Endothelial cell of umbilical vein (primary cell): ENCODE measurements around the gene TMOD2.
"Not testable (repeated sequence)": the region's sequence is repeated elsewhere in the genome, so short reads cannot be mapped to it uniquely, and the experiment has no call there.

Source experiments
- EZH2 ChIP-seq: IDR thresholded peaks from 2 replicates; pipeline ENCODE4 v1.6.1; 2012; ENCODE audit warnings: borderline replicate concordance, low read depth, mild to moderate bottlenecking, moderate library complexity, low read length, inconsistent platforms; ENCODE audit not compliant: severe bottlenecking
- GATA2 ChIP-seq: IDR thresholded peaks from 2 replicates; pipeline ENCODE4 v1.7.0; 2011; ENCODE audit warnings: low read depth, mild to moderate bottlenecking, moderate library complexity, mixed read lengths, low read length; ENCODE audit not compliant: insufficient read length, insufficient read depth
- JUN ChIP-seq: IDR thresholded peaks from 2 replicates; pipeline ENCODE4 v1.6.1; 2011; ENCODE audit warnings: borderline replicate concordance, low read depth; ENCODE audit not compliant: insufficient read length, insufficient read depth
- MYC ChIP-seq: IDR thresholded peaks from one replicate; pipeline ENCODE4 v1.6.1; 2011; ENCODE audit warnings: mild to moderate bottlenecking, low read depth, low read length
- POLR2A ChIP-seq: IDR thresholded peaks from 2 replicates; pipeline ENCODE4 v1.6.1; 2012; ENCODE audit warnings: low read depth, mild to moderate bottlenecking, control low read depth, low read length
- POLR2AphosphoS5 ChIP-seq: IDR thresholded peaks from 2 replicates; pipeline ENCODE4 v1.6.1; 2012; ENCODE audit warnings: low read depth, mild to moderate bottlenecking, control low read depth, low read length, moderate library complexity; ENCODE audit not compliant: insufficient read depth
- TF ChIP-seq, protein P1 (sequence below), 2 donors: IDR thresholded peaks; 1 replicate in 1 of 2; 2 replicates in 1 of 2; pipeline ENCODE4 v1.5.1; 2011; ENCODE audit warnings: low read length in 2 of 2, mild to moderate bottlenecking in 2 of 2, moderate library complexity in 2 of 2, control low read depth in 1 of 2, inconsistent platforms in 1 of 2, low read depth in 1 of 2; ENCODE audit not compliant: insufficient read depth in 1 of 2; ENCODE audit errors: extremely low read depth in 1 of 2
- TF ChIP-seq, protein P2 (sequence below): IDR thresholded peaks from 2 replicates; pipeline ENCODE4 v1.6.1; 2011; ENCODE audit not compliant: insufficient read depth, insufficient read length

- TF ChIP-seq, protein P1, sequence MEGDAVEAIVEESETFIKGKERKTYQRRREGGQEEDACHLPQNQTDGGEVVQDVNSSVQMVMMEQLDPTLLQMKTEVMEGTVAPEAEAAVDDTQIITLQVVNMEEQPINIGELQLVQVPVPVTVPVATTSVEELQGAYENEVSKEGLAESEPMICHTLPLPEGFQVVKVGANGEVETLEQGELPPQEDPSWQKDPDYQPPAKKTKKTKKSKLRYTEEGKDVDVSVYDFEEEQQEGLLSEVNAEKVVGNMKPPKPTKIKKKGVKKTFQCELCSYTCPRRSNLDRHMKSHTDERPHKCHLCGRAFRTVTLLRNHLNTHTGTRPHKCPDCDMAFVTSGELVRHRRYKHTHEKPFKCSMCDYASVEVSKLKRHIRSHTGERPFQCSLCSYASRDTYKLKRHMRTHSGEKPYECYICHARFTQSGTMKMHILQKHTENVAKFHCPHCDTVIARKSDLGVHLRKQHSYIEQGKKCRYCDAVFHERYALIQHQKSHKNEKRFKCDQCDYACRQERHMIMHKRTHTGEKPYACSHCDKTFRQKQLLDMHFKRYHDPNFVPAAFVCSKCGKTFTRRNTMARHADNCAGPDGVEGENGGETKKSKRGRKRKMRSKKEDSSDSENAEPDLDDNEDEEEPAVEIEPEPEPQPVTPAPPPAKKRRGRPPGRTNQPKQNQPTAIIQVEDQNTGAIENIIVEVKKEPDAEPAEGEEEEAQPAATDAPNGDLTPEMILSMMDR (IDR thresholded peaks at IDR 0.05; ENCODE audit: extremely low read depth in 1 of 2, insufficient read depth in 1 of 2, low read depth in 1 of 2, low read length in 2 of 2): not testable (repeated sequence)
- TF ChIP-seq POLR2A, EZH2, JUN, POLR2AphosphoS5, MYC, GATA2: not testable (repeated sequence)
- TF ChIP-seq, protein P2, sequence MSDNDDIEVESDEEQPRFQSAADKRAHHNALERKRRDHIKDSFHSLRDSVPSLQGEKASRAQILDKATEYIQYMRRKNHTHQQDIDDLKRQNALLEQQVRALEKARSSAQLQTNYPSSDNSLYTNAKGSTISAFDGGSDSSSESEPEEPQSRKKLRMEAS: not testable (repeated sequence)
These were observed 41.1 kb downstream of the TMOD2 start for GRCh38 chr15:51792474-51792873.
